ENCODE results near the gene ARAP2. TPM values are rescaled to one million over a fixed set of nuclear protein-coding genes. Genes with fewer than 3 reads are reported as not detected.

ARAP2 gene
- total RNA-seq, 2 experiments from 2014 or later, result 6.9 to 8.6 TPM

GRCh38 chr4:36088542-36088941, 155.8 kb downstream of the ARAP2 start:
- CTCF ChIA-PET (ENCODE audit: unreplicated experiment), result no interaction called here
- BruUV-seq (replicated peaks), result no TSS peak
- no peak overlapping the region for H3K27ac ChIP-seq (ENCODE audit: low read depth, low read length, poor library complexity, severe bottlenecking)

DNA sequence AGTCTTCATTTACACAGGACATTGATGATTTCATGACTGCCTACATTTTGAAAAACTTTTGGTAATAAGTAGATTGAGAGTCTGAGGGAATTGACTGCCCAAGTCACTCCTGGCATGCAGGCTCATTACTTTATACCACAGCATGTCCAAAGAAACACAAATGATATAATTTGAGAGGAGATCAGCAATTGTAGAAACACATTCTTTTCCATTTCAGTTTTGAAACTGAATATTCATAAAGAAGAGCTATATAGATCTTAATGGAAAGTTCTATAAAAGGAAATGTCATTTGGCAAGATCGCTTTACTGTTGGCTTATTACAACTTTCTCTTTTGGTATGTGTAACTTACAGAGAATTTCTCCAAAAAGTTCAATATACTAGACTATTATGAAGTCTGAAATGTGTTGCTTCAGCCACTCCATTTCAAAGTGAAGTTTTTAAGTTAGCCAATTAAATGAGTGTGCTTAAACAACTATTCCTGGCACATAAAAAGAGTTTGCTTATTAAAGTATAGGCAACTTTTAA, 158.0 kb downstream of the ARAP2 start:
- intact Hi-C loops (cut with micrococcal nuclease; ENCODE audit: unreplicated experiment), result no loop called here
- no peak overlapping the region for H2AFZ ChIP-seq (ENCODE audit: low read length)
- H4K20me1 ChIP-seq (ENCODE audit: insufficient read depth, low read length), result no peaks in the 10 kb centered on the region
- H3K4me2 ChIP-seq (ENCODE audit: low read length), result no peak overlapping the region
- DNase-seq (ENCODE audit: low spot score), result no peak
- H3K36me3 ChIP-seq (ENCODE audit: insufficient read depth, low read length), result no peaks in the 10 kb centered on the region
- no peaks in the 10 kb centered on the region for H3K9me3 ChIP-seq (ENCODE audit: low read length)
- no peaks in the 10 kb centered on the region for H3K9me2 ChIP-seq (ENCODE audit: insufficient read depth, low read length)
- no peaks in the 10 kb centered on the region for H3K4me1 ChIP-seq (ENCODE audit: insufficient read depth, low read length, poor library complexity, severe bottlenecking)
- H3K4me3 ChIP-seq (ENCODE audit: low read depth, low read length, poor library complexity, severe bottlenecking), result no peak overlapping the region
- ChIA-PET POLR2A (no interaction called here), CTCF (ENCODE audit: unreplicated experiment) (no interaction called here)
- TF ChIP-seq, protein P1, sequence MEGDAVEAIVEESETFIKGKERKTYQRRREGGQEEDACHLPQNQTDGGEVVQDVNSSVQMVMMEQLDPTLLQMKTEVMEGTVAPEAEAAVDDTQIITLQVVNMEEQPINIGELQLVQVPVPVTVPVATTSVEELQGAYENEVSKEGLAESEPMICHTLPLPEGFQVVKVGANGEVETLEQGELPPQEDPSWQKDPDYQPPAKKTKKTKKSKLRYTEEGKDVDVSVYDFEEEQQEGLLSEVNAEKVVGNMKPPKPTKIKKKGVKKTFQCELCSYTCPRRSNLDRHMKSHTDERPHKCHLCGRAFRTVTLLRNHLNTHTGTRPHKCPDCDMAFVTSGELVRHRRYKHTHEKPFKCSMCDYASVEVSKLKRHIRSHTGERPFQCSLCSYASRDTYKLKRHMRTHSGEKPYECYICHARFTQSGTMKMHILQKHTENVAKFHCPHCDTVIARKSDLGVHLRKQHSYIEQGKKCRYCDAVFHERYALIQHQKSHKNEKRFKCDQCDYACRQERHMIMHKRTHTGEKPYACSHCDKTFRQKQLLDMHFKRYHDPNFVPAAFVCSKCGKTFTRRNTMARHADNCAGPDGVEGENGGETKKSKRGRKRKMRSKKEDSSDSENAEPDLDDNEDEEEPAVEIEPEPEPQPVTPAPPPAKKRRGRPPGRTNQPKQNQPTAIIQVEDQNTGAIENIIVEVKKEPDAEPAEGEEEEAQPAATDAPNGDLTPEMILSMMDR (conservative IDR thresholded peaks at IDR 0.05; ENCODE audit: low read length), result no peak
- TF ChIP-seq EZH2phosphoT487 (IDR thresholded peaks at IDR 0.05; ENCODE audit: borderline replicate concordance, low read depth, low read length), result no peak
- no peak overlapping the region for H3K27ac ChIP-seq (ENCODE audit: low read depth, low read length, poor library complexity, severe bottlenecking)
- H3K79me2 ChIP-seq (ENCODE audit: insufficient read depth, low read depth, low read length), result no peaks in the 10 kb centered on the region
- BruUV-seq (replicated peaks), result no TSS peak

More at GRCh38 chr4:36088542-36088941, 155.8 kb downstream of the ARAP2 start:
- POLR2A ChIA-PET, result interaction anchor here (1.0 kb wide), 1 partner anchor 14 kb away, joined by 4 read pairs; no protein-coding TSS in a partner anchor
- no peak overlapping the region for H3K4me2 ChIP-seq (ENCODE audit: low read length)
- no peaks in the 10 kb centered on the region for H3K36me3 ChIP-seq (ENCODE audit: insufficient read depth, low read length)
- H4K20me1 ChIP-seq (ENCODE audit: insufficient read depth, low read length), result no peaks in the 10 kb centered on the region
- H3K9me3 ChIP-seq (ENCODE audit: low read length), result no peaks in the 10 kb centered on the region
- no peak overlapping the region for H2AFZ ChIP-seq (ENCODE audit: low read length)
- H3K79me2 ChIP-seq (ENCODE audit: insufficient read depth, low read depth, low read length), result no peaks in the 10 kb centered on the region
- DNase-seq (ENCODE audit: low spot score), result no peak
- no peaks in the 10 kb centered on the region for H3K4me1 ChIP-seq (ENCODE audit: insufficient read depth, low read length, poor library complexity, severe bottlenecking)
- intact Hi-C loops (cut with micrococcal nuclease; ENCODE audit: unreplicated experiment), result no loop called here
- no peak for TF ChIP-seq EZH2phosphoT487 (IDR thresholded peaks at IDR 0.05; ENCODE audit: borderline replicate concordance, low read depth, low read length)
- TF ChIP-seq, protein P1 (conservative IDR thresholded peaks at IDR 0.05; ENCODE audit: low read length), result no peak
- H3K4me3 ChIP-seq (ENCODE audit: low read depth, low read length, poor library complexity, severe bottlenecking), result no peak overlapping the region
- no peaks in the 10 kb centered on the region for H3K9me2 ChIP-seq (ENCODE audit: insufficient read depth, low read length)

- no peaks in the 10 kb centered on the region for H3K4me1 ChIP-seq (ENCODE audit: insufficient read depth, low read length, poor library complexity, severe bottlenecking)
- H3K4me3 ChIP-seq (ENCODE audit: low read depth, low read length, poor library complexity, severe bottlenecking), result no peak overlapping the region
- POLR2A ChIA-PET, result no interaction called here
- no peaks in the 10 kb centered on the region for H3K79me2 ChIP-seq (ENCODE audit: insufficient read depth, low read depth, low read length)
- H3K36me3 ChIP-seq (ENCODE audit: insufficient read depth, low read length), result no peaks in the 10 kb centered on the region
- H3K9me2 ChIP-seq (ENCODE audit: insufficient read depth, low read length), result no peaks in the 10 kb centered on the region
- DNase-seq (ENCODE audit: low spot score), result no peak
- H3K4me2 ChIP-seq (ENCODE audit: low read length), result no peak overlapping the region
- intact Hi-C loops (cut with micrococcal nuclease; ENCODE audit: unreplicated experiment), result no loop called here
- TF ChIP-seq, protein P1 (conservative IDR thresholded peaks at IDR 0.05; ENCODE audit: low read length), result no peak
- no peak for TF ChIP-seq EZH2phosphoT487 (IDR thresholded peaks at IDR 0.05; ENCODE audit: borderline replicate concordance, low read depth, low read length)
- no peaks in the 10 kb centered on the region for H3K9me3 ChIP-seq (ENCODE audit: low read length)
- CTCF ChIA-PET (ENCODE audit: unreplicated experiment), result no interaction called here
- H2AFZ ChIP-seq (ENCODE audit: low read length), result no peak overlapping the region
- BruUV-seq (replicated peaks), result no TSS peak
- no peaks in the 10 kb centered on the region for H4K20me1 ChIP-seq (ENCODE audit: insufficient read depth, low read length)
- H3K27ac ChIP-seq (ENCODE audit: low read depth, low read length, poor library complexity, severe bottlenecking), result no peak overlapping the region
Observed at GRCh38 chr4:36082817-36083216, 161.5 kb downstream of the ARAP2 start.
